Measurements from ENCODE around the gene TRIM75.

- no peak for TF ChIP-seq CTCF (IDR thresholded peaks at IDR 0.05)
- no peak for TF ChIP-seq POLR2A (IDR thresholded peaks at IDR 0.05)
These were observed 5.7 kb downstream of the TRIM75 start for GRCh38 chr4:165059386-165059785.

Data from transverse colon (tissue), 3 donors.